GM21528 (cell line): ENCODE data around the gene MXRA8.
"Not testable (repeated sequence)": the region's sequence is repeated elsewhere in the genome, so short reads cannot be mapped to it uniquely, and the experiment has no call there.

Experiments used
- ATAC-seq: cut with Tn5 transposase; IDR thresholded peaks from one replicate; pipeline ENCODE4 v1.9.1; 2021; ENCODE audit warnings: mild to moderate bottlenecking, moderate library complexity; ENCODE audit not compliant: unreplicated experiment, low FRiP score

The MXRA8 gene

DNA sequence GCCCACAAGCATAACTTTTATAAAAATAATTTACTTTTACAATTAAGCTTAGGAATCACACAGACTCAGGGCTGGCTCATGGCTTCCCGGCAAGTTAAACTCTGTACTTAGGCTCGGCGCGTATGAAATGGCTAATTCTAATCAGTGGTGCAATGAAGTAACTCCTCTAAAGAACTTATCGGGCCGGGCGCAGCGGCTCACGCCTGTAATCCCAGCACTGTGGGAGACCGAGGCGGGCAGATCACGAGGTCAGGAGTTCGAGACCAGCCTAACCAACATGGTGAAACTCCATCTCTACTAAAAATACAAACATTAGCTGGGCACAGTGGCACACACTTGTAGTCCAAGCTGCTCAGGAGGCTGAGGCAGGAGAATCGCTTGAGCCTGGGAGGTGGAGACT, 11.7 kb upstream of the MXRA8 start:
- not testable (repeated sequence) for ATAC-seq

DNA sequence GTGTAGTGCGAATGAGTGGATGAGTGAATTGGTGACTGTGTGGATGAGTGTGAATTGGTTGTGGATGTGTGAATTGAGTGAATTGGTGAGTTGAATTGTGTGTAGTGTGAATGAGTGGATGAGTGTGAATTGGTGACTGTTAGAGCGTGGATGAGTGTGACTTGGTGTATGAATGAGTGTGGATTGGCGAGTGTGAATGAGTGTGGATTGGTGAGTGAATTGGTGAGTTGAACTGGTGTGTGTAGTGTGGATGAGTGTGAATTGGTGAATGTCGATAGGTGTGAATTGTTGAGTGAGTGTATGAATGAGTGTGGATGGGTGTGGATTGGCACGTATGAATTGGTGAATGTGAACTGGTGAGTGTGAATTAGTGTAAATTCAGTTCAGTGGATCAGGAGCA, 9.0 kb upstream of the MXRA8 start:
- no peak for ATAC-seq

- ATAC-seq, result no peak
These were observed 8.3 kb upstream of the MXRA8 start for GRCh38 chr1:1366699-1367066.

GRCh38 chr1:1365875-1366698, 7.7 kb upstream of the MXRA8 start:
- ATAC-seq, result no peak

GRCh38 chr1:1364266-1364665, 5.9 kb upstream of the MXRA8 start:
- no peak for ATAC-seq

DNA sequence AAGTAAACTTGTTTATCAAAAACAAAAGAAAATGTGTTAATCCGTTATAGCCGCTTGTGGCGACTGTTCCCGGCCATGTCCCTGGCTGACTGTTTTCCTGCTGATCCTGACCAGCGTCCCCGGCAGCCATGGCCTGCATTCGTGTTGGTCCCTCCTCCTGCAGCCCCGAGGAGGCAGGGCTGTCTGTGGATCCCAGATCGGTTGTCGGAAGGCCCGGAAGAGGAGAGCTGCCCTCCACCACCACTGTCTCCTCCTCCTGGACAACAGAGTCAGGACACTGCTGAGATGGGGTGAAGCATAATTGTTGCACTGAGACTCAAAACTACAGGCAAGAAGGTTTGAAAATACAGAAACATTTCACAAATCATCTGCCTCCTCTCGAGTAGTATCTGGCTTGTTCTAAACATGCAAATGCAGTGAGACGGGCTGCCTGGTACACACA, 3.6 kb upstream of the MXRA8 start:
- ATAC-seq, result no peak

DNA sequence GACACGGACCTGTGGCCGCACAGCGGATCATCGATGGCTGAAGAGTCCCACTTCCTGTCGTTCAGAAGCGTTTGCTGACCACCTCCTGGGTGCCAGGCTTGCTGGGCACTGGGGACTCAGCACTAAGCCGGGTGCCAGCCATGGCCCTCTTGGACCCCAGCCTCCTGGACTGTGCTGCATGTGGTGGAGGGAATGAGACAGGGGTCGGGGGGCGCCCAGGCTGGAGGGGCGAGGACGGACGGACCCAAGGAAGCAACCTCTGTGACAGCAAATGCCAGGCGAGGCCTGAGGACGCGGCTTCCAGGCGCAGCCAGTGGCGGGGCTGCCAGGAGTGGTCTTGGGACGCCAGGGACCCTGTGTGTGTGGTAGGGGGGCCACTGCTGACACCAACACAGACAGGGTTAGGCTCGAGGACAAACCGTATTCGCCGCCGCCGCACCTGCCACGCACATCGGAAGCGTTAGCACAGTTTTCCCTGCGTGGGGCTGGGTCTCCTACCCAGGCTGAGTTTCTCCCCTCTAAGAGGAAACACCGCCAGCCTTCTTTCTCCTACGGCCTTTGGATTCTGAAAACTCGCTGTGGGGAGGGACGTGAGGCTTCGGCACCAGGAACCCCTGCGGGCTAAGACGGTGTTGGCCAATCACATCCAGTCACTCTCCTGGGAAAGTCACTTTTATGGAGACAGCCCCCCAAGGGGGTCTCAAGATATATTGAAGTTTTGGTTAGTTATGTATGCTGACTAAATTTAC, 3.1 kb upstream of the MXRA8 start:
- no peak for ATAC-seq

DNA sequence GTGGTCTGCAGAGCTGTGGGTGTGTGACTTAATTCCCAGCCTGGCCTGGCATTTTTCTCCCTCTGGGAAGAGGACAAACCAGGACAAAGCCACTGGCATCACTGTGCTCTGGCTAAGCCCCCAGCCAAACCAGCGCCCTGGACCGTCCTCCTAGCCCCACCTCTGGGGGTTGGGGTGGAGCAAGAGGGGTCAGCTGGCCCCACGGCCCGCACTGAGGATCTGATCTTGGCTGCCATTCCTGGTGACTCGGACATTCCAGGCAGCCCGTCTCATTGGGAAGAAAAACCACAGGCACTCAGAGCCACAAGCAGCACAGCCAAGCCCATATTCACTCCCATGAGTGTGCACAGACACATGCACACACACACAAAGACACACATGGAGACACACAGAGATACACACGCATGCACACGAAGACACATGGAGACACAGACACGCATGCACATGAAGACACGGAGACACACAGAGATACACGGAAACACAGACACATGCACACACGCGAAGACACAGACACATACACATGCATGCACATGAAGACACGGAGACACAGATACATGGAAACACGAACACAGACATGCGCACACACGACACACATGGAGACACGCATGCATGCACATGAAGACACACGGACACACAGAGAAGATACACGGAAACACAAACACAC, 2.3 kb upstream of the MXRA8 start:
- ATAC-seq, result no peak

- no peak for ATAC-seq
These were observed 1.5 kb upstream of the MXRA8 start for GRCh38 chr1:1359664-1360468.

- no peak for ATAC-seq
These were observed 931 bp upstream of the MXRA8 start for GRCh38 chr1:1359308-1359663.

DNA sequence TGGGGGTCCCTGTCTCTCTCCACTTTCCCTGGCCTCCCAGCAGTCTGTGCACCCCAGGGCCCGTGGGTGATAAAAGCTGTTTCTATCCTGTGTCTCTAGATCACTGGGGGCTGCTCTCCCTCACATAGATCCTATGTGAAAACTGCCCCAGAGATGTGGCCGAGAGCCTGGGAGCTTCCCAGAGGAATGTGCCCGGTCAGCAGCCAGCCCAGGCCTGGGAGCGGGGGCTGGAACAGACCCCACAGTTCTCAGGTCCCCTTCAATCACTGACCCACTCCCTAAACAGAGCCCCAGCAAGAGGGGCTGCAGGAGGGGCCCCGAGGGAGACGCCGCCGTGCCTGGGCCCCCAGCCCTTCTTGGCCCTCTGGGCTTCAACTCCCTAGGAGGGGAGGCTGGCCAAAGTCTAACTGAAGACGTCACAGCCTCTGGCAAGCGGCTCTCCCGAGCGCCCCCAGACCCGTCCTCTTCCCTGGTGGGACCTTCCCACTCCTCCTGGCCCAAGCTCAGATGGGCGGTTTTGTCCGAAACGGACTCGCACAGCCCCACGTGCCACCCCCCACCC, 403 bp downstream of the MXRA8 start:
- ATAC-seq, result no peak

DNA sequence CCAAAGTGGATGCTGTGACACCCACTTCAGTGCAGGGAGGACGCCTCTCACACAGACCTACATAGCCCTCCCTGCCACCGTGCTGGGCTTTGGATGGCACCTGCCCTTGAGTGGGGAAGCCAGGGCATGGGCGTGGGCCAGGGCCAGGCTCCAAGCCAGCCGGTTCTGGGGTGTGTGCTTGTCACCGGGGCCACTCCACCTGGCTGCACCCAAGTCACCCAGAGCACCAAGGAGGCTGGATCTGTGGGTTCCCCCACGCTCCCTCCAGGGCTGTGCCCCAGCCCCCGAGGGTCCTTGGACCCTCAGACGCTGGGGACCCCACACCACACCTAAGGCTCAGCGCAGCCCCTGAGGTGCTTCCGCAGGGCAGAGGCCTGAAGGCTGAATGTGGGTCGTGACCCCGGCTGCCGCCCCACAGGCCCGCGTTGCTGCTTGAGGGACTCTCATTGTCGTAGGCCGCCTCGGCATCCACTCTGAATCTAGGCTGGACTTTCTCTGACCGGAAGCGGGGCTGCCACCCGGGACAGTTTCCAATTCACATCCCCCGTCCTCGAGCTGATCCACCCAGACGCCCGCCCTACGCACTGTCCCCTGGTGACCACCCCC, 1.5 kb downstream of the MXRA8 start:
- no peak for ATAC-seq

GRCh38 chr1:1356166-1356795, 2.1 kb downstream of the MXRA8 start:
- ATAC-seq, result no peak

DNA sequence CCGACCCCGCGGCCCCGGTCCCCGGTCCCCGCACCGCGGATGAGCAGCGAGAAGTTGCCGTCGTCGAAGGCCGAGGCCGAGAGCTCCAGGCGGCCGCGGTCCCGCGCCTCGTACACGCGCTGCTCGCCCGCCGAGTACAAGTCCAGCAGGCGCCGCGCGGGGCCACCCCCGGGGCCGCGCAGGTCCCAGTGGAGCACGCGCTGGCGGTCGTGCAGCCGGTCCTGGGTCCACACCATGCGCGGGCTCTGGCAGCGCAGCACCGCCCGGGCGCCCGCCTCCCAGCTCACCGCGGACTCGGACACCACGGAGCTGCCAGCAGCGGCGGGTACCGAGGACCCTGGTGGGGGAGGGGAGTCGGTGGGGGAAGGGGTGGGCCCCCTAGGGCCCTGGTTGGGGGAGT, 2.9 kb downstream of the MXRA8 start:
- ATAC-seq, result no peak

DNA sequence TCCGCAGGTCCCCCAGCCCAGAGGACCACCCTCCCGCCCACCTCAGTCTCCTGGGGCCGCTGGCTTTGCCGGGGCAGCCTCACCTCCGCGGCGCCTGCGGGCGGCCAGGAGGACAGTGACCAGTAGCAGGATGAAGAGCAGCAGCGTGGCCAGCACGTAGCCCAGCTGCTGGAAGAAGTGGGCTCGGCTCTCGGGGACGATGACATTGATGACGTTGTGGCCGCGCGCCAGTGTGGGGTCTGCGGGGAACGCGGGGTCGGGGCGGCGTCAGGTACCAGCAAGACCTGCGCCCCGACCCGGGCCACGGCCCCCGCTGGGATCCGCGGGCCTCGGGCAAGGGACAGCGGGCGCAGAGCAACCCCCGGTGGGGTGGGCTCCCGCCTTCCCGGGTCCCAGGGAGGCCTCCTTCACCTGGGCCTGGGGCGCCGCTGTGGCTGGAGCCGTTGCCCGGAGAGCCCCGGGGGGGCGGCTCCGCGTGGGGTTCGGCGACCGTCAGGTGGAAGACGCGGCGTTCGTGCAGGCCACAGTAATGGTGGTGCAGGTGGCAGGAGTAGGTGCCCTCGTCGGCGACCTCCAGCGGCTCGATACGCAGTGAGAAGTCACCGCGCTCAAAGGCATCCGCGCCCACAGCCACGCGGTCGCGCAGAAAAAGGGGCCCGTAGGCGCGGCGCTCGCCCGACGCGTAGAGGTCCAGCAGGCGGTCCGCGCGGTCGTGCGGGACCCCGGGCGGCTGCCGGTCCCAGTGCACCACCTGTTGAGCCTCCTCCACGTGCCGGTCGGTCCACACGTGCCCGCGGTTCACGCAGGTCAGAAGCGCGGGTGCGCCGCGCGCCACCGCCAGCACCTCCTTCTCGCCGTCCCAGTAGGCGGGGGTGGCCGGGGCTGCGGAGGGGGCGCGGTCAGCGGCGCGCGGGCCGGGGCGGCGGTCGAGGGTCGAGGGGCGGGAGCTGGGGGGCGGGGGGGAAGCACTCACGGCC, 3.8 kb downstream of the MXRA8 start:
- no peak for ATAC-seq

- ATAC-seq, result no peak
These were observed 4.8 kb downstream of the MXRA8 start for GRCh38 chr1:1353389-1354151.

DNA sequence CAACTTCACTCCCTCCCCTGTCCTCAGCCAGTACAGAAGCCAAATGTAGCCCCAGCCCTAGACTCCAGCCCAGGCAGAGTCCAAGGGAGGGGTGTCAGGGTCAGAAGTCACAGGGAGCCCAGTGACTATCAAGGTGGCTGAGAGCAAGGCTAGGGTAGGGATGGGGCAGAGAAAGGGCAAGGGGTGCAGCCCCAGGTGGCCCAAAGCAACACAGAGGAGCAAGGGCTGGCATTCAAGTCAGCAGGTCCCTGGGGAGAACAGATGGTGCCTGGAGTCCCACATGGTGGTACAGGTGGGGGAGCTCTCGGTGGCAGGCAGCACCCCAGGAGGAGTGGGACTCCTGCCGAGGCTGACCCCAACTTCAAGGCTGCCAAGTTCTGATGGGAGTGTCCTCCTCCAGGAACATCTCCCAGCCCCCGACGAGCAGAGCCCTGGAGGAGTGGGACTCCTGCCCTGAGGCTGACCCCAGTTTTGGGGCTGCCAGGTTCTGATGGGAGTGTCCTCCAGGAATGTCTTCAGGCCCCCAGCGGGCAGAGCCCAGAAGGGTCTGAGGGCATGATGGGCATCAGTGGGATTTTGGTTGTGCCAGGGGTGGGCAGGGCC, 5.5 kb downstream of the MXRA8 start:
- ATAC-seq, result no peak
